NCI-H1417 (cell line): ENCODE measurements around the gene CLDN14.

Experiments
- DNase-seq, 3 experiments: peaks; one replicate each; lab custom pipeline; 2025; lab: John Stamatoyannopoulos, UW

The CLDN14 gene

GRCh38 chr21:36471254-36471723, 8.6 kb downstream of the CLDN14 start:
- DNase-seq: no peak

- no peak for DNase-seq
These were observed 9.6 kb downstream of the CLDN14 start for GRCh38 chr21:36470294-36470693.

- DNase-seq: no peak
These were observed 13.8 kb downstream of the CLDN14 start for GRCh38 chr21:36466061-36466511.

- no peak for DNase-seq
These were observed 14.4 kb downstream of the CLDN14 start for GRCh38 chr21:36465478-36465877.

- DNase-seq: no peak
These were observed 15.3 kb downstream of the CLDN14 start for GRCh38 chr21:36464590-36464989.

- DNase-seq: no peak
These were observed 15.9 kb downstream of the CLDN14 start for GRCh38 chr21:36463991-36464390.

GRCh38 chr21:36463204-36463603, 16.7 kb downstream of the CLDN14 start:
- no peak for DNase-seq

GRCh38 chr21:36461918-36462486, 17.9 kb downstream of the CLDN14 start:
- no peak for DNase-seq

- DNase-seq: no peak
These were observed 18.5 kb downstream of the CLDN14 start for GRCh38 chr21:36461277-36461917.

GRCh38 chr21:36460866-36461265, 19.1 kb downstream of the CLDN14 start:
- no peak for DNase-seq

- DNase-seq: no peak
These were observed 20.8 kb downstream of the CLDN14 start for GRCh38 chr21:36459098-36459497.

- peak in 1 of 3 experiments; percentile 21 for DNase-seq
These were observed 23.1 kb downstream of the CLDN14 start for GRCh38 chr21:36456729-36457414.

GRCh38 chr21:36454706-36455105, 25.2 kb downstream of the CLDN14 start:
- DNase-seq: peak in 2 of 3 experiments; percentile 61 to 77

GRCh38 chr21:36454093-36454531, 25.8 kb downstream of the CLDN14 start:
- DNase-seq: peak in 2 of 3 experiments; percentile 82 to 97

GRCh38 chr21:36452281-36452825, 27.6 kb downstream of the CLDN14 start:
- DNase-seq: no peak

- DNase-seq: no peak
These were observed 28.4 kb downstream of the CLDN14 start for GRCh38 chr21:36451506-36451905.

- no peak for DNase-seq
These were observed 29.4 kb downstream of the CLDN14 start for GRCh38 chr21:36450511-36450910.

GRCh38 chr21:36446301-36446700, 33.6 kb downstream of the CLDN14 start:
- DNase-seq: no peak

- no peak for DNase-seq
These were observed 38.2 kb downstream of the CLDN14 start for GRCh38 chr21:36441715-36442114.

GRCh38 chr21:36437745-36438128, 42.2 kb downstream of the CLDN14 start:
- DNase-seq: no peak

GRCh38 chr21:36436829-36437744, 42.8 kb downstream of the CLDN14 start:
- no peak for DNase-seq

- no peak for DNase-seq
These were observed 45.8 kb downstream of the CLDN14 start for GRCh38 chr21:36434144-36434543.
